Mesangial cell (primary cell): ENCODE measurements around the gene DCTN3. TPM values are rescaled to one million over a fixed set of nuclear protein-coding genes. Genes with fewer than 3 reads are reported as not detected.

Experiments
- total RNA-seq: library from RNA; depleted of rRNA; stranded (reverse); fragments of >200 nt; gene quantifications from 2 replicates; pipeline ENCODE4 v1.2.3, GENCODE V29; 2015

DCTN3 gene
- 85.2 and 97.2 TPM in 2 replicates for total RNA-seq

DNA sequence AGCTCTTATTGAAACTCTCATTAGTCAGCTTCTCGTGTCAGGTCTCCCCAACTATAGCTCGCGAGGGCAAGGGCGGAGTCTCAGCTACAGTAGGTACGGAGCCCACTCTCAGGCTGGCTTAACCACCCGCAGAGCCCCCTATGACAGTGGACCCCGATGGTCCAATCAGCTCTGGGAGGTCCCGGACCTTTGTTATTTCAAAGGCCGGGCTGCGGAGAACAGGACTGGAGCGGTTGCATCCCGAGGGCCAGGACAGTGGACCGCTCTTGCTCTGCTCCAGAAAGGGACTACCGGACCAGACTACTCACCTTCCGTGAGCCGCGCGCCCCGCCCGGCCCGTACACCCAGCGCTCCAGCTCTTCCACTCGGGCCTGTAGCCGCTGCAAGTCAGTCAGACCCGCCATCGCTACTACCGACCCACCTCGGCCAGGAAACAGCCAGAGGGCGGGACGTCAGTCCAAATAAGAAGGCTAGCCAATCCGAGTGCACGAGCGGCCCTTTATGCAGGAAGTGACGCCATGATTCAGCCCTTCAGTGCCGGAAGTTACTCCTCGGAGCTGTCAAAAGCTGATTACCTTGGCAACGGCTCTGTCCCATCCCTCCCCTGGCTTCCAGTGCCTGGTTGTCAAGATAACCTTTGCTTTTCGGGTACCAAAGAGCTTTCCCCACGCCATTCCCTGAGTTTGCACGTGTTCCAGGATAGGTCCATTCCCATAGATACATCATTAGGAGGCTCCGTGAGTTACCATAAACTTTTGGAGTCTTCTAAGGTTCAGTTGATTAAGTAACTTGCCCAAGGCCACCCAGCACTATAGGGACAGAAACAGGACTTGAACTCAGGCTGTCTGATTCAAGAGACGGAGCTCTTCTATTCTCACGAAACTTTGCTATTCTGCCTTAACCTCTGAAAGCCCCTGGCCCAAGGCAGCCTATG lies at the start of gene DCTN3:
Gene DCTN3, minus strand, starts transcription at position 435 of the 934 bp plus-strand sequence. Its CDS starts 31 bp downstream, at position 404.

DNA sequence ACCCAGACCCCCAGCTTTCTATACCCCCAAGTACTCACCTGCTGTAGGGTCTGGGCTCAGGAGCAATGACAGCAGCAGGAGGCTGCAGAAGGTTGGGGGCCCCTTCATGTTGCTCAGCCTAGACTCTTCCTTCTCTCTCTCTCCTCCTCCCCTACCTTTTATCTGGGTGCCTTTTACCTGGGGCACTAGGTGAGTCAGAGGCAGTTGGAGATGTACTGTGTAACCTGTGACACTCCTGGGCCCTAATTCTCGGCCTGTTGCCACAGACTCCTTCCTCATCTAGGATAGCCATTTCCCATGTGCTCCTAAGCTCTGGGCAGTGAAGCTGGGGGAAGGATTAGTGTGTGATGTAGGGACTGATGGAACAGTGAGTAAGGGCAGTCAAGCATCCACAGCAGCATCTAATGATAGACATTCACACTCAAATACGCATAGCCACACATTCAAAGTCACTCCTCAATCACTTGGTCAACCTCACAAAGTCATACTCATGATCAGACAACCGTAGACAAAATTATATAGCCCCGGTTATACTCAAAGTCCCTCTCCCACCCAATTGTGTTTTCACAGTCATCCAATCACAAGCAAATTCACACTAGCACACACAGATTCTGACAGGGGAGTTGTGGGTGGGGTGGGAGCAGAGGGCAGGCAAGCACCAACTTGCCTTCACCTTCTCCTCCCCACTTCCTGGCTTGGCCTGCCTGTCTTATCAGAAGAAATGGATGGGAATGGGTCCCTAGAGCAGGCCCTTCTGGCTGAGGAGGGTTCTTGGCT lies 42.4 kb upstream of the DCTN3 start, which contains the start of gene CCL27:
Gene CCL27, minus strand, starts transcription at position 132 of the 777 bp plus-strand sequence. Its CDS starts 24 bp downstream, at position 108.

DNA sequence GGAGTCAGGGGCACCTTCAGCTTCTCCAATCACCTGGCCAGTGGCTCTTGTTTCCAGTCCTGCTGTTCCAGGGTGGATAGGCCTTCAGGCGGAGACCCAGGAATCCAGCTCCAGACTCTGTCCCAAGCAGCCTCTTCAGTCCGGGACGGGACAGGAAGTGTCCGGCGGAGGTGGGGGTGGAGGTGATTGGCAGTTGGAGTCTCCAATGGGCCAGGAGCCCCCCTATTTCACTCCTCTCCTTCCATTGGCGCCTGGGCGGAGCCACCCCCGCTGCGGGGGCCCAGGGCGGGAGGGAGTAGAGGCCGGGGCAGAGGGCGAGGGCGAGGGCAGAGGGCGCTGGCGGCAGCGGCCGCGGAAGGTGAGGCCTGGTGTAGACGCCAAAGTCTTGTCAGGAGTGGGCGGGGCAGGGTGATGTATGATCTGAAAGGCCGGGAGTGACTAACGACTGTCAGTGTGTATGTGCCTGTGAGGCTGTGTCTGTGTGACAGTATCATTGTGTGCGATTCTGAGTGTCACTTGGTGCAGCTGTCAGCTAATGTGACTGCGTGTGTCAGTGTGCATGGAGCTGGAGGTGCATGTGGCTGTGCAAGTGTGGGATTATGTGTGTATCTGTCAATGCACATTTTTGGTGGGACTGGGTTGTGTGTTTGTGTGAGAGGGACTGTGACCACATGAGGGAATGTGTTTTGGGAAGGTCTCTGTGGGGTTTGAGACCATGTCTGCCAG lies 31.7 kb upstream of the DCTN3 start, which contains the start of gene IL11RA:
Gene IL11RA, plus strand, starts transcription at position 310 of the 726 bp plus-strand sequence. CDS start 3,033 bp downstream, outside the sequence.

DNA sequence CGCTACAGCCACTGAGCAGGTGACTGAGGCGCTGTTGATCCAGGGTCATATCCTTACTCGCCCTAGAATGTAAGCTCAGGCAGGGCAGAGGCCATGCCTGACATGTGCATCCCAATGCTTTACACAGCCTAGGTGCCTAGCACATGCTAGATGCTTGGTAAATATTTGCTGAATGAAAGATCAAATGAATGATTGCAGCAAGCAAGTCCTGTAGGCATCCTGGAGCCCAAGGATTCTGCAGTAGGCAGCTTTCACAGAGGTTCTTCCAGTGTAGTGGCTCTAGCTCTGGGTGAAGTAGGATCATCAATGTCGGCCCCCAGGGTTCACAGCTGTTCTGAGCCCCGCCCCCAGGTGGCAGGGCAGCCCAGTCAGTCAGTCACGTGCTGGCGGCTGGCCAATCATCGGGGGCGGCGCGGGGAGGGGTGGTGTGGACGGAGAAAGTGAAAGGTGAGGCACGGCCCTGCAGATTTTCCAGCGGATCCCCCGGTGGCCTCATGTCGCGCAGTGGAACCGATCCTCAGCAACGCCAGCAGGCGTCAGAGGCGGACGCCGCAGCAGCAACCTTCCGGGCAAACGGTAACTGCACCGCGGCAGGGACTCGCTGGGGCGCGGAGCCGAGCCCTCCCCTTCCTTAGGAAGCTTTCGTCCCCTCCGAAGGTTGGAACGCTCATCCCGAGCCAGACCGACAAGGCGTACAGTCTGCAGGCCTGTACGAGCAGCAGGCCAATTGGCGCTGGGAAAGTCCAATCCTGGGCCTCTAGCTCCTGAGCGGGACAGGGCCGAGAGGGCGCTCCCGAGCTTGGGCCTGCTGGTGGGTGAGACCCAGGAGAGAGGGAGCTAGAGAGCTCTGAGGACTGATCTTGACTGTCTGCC lies 26.2 kb upstream of the DCTN3 start, which contains the start of gene GALT:
Gene GALT, plus strand, starts transcription at position 465 of the 873 bp plus-strand sequence. Its CDS starts 30 bp downstream, at position 495.

DNA sequence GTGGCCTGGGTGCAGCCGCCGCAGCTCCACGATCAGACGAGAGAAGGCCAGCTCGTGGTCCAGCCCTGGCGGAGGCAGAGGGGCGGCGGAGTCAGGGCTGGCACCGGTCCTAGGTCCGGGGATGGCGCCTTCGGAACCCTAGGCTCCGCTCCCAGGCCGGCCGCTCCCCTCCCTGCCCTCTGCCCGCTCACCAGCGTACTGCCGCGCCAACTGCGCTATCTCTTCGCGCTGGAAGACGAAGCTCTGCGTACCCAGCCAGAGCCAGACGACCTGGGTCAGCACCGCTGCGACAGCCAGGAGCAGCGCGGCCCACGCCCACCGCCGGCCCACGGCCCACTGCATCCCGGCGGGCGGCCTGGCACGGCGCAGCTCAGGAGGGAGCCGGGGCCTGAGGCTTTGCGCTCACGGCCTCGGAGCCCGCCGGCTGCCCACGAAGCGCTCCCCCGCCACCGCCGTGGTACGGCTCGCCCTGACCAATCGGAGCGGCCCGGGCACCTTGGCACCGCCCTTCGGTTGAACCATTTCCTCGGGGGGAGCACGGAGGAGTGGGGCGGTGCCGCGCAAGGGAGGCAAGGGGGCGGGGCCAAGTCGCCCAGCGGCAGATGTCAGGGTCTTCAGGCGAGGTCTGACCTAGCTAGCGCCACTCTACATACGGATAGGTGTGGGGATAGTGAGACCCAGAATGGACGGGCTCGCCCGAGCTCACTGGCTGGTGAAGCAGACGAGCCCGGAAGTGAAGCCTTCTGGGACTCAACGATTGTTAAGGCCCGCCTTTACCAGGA lies 17.3 kb upstream of the DCTN3 start, which contains the start of gene SIGMAR1:
Gene SIGMAR1, minus strand, starts transcription at position 432 of the 782 bp plus-strand sequence. Its CDS starts 90 bp downstream, at position 342.

DNA sequence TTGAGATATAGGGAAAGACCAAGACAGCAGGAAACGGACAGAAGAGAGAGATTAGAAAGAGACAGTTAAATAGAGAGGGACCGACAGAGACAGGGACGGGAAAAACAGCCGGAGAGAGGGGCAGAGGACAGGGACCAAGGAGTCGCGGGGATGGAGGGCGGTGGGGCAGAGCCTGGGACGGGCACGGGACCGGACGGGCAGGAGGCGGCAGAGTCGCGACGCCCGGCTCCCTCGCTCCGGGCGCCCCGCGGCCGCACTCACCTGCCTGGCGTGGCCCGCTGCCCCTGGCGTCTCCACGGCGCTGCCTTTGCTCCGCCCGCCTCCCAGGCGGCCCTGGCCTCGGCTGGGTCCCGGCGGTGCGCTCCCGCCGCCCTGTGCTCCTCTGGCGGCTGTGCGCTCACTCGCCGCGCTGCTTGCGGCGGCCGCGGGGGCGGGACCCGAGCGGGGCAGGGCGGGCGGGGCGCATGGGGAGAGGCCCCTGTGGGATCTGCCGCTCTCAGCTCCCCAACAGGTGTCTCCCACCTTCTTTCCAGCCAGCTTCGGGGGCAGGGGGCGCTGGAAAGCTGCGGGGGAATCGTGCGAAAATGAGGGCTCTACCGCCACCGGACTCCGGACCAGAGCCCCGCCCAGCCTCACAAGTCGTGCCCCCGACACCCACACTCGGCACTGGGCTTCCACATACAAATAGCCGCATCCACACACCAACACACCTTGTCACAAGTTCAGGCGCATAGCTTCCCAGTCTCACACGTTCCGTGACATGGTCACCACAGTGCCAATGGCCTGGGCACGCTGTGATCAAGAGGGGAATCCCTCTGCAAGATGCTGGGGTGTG lies 8.6 kb upstream of the DCTN3 start, which contains the start of gene ARID3C:
Gene ARID3C, minus strand, starts transcription at position 411 of the 835 bp plus-strand sequence. CDS start 1,052 bp downstream, outside the sequence.

DNA sequence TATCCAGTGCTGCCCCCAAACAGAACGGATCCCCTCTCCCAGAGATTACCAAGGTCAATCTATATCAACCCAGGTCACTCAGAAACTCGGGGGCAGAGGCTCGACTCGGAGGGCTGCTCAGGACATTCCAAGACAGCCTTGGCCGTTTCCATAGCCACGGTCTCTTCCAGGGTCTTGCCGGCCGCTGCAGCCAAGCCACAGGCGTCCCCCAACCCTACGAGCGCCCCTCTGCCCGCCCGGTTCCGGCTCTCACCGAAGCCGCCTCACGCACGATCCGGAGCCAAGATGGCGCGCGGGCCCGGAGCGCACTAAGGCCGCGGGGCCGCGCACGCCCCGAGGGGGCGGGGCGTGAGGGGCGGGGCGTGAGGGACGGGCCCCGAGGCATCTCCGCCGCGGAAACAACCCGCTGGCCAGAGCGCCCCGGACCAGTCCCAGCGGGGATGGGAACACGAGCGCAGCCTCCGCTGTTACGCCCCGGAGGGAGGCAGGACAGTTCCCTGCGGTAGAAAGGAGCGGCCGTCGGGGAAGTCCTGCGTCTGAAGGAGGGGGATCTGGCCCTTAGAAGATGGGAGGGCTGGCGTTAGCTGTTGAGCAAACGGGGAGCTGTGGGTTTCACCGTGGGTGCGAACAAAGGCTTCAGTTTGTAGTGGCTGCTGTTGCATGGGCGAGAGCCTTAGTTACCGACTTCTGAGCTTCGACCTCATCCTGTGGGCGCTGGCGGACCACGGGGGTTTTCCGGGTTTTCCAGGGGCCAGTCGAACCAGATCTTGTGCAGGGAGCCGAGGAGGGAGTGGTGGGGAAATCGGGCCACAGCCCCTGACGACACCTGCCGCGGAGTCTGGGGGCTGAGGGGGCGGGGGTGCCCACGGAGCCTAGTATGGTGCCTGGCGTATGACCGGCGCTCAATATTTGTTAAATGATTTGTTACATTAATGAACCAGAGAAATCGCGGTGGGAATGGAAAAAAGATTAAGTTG lies 8.2 kb downstream of the DCTN3 start, which contains the start of gene RPP25L:
Gene RPP25L, minus strand, starts transcription at position 287 of the 977 bp plus-strand sequence. CDS start 801 bp downstream, outside the sequence.

DNA sequence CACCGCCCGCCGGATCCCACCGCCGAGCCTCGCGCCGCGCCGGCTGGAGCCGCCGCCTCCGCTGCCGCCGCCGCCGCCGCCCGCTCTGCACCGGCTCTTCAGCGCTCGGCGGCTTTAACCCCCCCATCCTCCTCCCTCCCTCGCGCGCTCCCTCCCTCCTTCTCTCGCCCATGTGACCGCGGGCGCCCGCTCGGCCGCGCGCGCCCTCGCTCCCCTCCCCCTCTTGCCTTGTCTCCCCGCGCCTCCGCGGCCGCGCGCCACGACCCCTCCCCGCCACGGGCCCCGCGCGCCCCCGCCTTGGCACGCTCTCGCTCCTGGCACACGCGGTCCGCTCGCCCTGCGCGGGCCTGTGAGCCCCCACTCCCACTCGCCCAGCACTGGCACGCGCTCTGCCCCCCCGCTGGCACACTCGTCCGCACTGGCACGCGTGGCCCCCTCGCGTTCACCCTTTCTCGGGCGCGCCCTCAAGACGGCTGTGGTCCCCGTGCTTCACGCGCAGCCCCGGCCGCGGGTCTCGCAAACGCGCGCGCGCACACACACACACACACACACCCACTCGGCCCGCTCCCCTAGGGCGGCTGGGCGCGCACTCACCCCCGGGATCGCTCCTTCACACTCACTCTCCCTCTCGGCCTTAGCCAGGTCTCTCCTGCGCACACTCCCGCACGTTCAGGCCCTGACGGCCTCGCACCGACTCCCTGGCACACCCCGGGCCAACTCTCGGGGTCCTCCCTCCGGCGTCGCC lies 30.5 kb downstream of the DCTN3 start, which contains the start of gene CNTFR:
Gene CNTFR, minus strand, starts transcription at position 89 of the 745 bp plus-strand sequence. CDS start 20,743 bp downstream, outside the sequence.

Other genes starting within 250 kb of the DCTN3 start
- 4.9 and 6.2 TPM in 2 replicates for gene MYORG, start 243.6 kb downstream of the DCTN3 start, total RNA-seq
- 11.8 and 15.3 TPM in 2 replicates for gene FAM219A, start 161.9 kb downstream of the DCTN3 start, total RNA-seq
- gene DNAI1, start 161.7 kb downstream of the DCTN3 start, total RNA-seq: 0.25 TPM in 1 of 2 replicates, not detected in the other
- gene ENHO, start 97.5 kb downstream of the DCTN3 start, total RNA-seq: 0.65 TPM in 1 of 2 replicates, not detected in the other
- not detected in 2 replicates for gene CNTFR, start 30.8 kb downstream of the DCTN3 start, total RNA-seq
- 35.4 and 41.2 TPM in 2 replicates for gene RPP25L, start 8.4 kb downstream of the DCTN3 start, total RNA-seq
- 0.51 TPM in 1 of 2 replicates, not detected in the other for gene ARID3C, start 8.6 kb upstream of the DCTN3 start, total RNA-seq
- 156 and 253 TPM in 2 replicates for gene SIGMAR1, start 17.3 kb upstream of the DCTN3 start, total RNA-seq
- gene GALT, start 26.2 kb upstream of the DCTN3 start, total RNA-seq: 25.4 and 51.0 TPM in 2 replicates
- gene IL11RA, start 31.7 kb upstream of the DCTN3 start, total RNA-seq: 9.1 and 15.2 TPM in 2 replicates
- gene CCL27, start 42.2 kb upstream of the DCTN3 start, total RNA-seq: 0.25 TPM in 1 of 2 replicates, not detected in the other
- gene CCL19, start 70.8 kb upstream of the DCTN3 start, total RNA-seq: not detected in 2 replicates
- not detected in 2 replicates for gene CCL21, start 89.6 kb upstream of the DCTN3 start, total RNA-seq